Ascending aorta (tissue), 2 donors: ENCODE measurements around the gene ZBP1. TPM values are rescaled to one million over a fixed set of nuclear protein-coding genes. Genes with fewer than 3 reads are reported as not detected.

Source experiments
- DNase-seq, 2 donors: peaks; one replicate each; pipeline ENCODE4 v3.0.0-alpha.2; 2019; ENCODE audit warnings: low spot score in 2 of 2
- H3K27ac ChIP-seq, 2 donors: fragments of 200-600 bp; sonication (generic); one replicate each; pipeline ENCODE4 v1.5.1; 2016 to 2017; ENCODE audit warnings: mild to moderate bottlenecking in 1 of 2
- H3K27me3 ChIP-seq: fragments of 200-600 bp; sonication (generic); one replicate; pipeline ENCODE4 v1.5.1; 2017
- H3K36me3 ChIP-seq, 2 donors: fragments of 200-600 bp; sonication (generic); one replicate each; pipeline ENCODE4 v1.5.1; 2016
- H3K4me1 ChIP-seq, 2 donors: fragments of 200-600 bp; sonication (generic); one replicate each; pipeline ENCODE4 v1.5.1; 2016 to 2017; ENCODE audit warnings: mild to moderate bottlenecking in 1 of 2
- H3K4me3 ChIP-seq, 2 donors: fragments of 200-600 bp; sonication (generic); one replicate each; pipeline ENCODE4 v1.5.1; 2016 to 2017; ENCODE audit warnings: mild to moderate bottlenecking in 1 of 2
- H3K9me3 ChIP-seq, 2 donors: fragments of 200-600 bp; sonication (generic); one replicate each; pipeline ENCODE4 v1.5.1; 2016
- CTCF ChIP-seq, 3 experiments: fragments of 200-600 bp in 2 of 3; fragments of 450-650 bp in 1 of 3; sonication (generic) in 2 of 3; IDR thresholded peaks; one replicate each; pipeline ENCODE4 v1.5.1; 2016 to 2019; ENCODE audit warnings: antibody characterized with exemption in 3 of 3, mild to moderate bottlenecking in 1 of 3, moderate library complexity in 1 of 3
- intact Hi-C: fragments of 100-400 bp; cut with DNase I; formaldehyde crosslinking; loops from one replicate; pipeline ENCODE4 v1.15.1; 2023
- total RNA-seq: library from RNA; depleted of rRNA; stranded (reverse); fragments of >200 nt; gene quantifications from one replicate; pipeline ENCODE4 v1.1.0, GENCODE V29; 2016

The ZBP1 gene
- total RNA-seq, 1 donor from 2014 or later, result not detected

GRCh38 chr20:57582432-57583288 is 37.6 kb downstream of the ZBP1 start:
- peak overlapping the region; percentile 45 to 47 for H3K4me3 ChIP-seq
- intact Hi-C loops, result loop anchor here (2.0 to 5.0 kb wide), 2 partner anchors 190 to 806 kb away; partner anchors contain the start of genes RBM38 and VAPB
- peak; percentile 31 to 87 for DNase-seq
- no peaks in the 10 kb centered on the region for H3K36me3 ChIP-seq
- no peaks in the 10 kb centered on the region for H3K27me3 ChIP-seq
- H3K27ac ChIP-seq, result peak overlapping the region; percentile 82 to 83
- peaks cover 0 to 23% of the 10 kb centered on the region in 2 donors for H3K4me1 ChIP-seq
- peak; percentile 6 to 47 (median 43) for TF ChIP-seq CTCF (IDR thresholded peaks at IDR 0.05)
- H3K9me3 ChIP-seq, result no peaks in the 10 kb centered on the region

DNA sequence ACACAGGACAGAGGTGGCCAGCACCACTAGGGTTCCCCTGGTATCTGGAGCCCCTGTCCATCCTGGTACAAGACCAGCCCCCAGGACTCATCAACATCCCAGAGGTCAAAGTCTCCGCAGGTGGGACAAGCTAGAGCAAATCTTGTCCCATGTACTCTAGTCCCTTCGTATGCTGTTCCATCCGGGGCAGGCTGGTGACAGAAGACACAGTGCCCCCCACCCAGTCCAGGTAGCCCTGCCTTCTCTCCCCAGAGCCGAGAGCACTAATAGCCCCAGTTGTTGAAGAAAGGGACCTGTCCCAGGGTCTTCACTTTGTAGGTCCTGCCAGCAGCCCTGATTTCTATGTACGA is 38.2 kb downstream of the ZBP1 start:
- Histone ChIP-seq H3K4me1 (peaks cover 0 to 23% of the 10 kb centered on the region in 2 donors), H3K27ac (peak overlapping the region; percentile 82 to 83), H3K9me3 (no peaks in the 10 kb centered on the region), H3K36me3 (no peaks in the 10 kb centered on the region), H3K4me3 (peak overlapping the region in 1 of 2 donors; percentile 47), H3K27me3 (no peaks in the 10 kb centered on the region)
- intact Hi-C loops, result loop anchor here (2.0 to 5.0 kb wide), 2 partner anchors 190 to 807 kb away; partner anchors contain the start of genes RBM38 and VAPB
- no peak for DNase-seq
- TF ChIP-seq CTCF (IDR thresholded peaks at IDR 0.05), result peak in 1 of 3 experiments; percentile 2

- Histone ChIP-seq H3K9me3 (no peaks in the 10 kb centered on the region), H3K4me1 (peaks cover 0 to 23% of the 10 kb centered on the region in 2 donors), H3K27ac (peak overlapping the region; percentile 82 to 83), H3K36me3 (no peaks in the 10 kb centered on the region), H3K4me3 (no peak overlapping the region), H3K27me3 (no peaks in the 10 kb centered on the region)
- no peak for DNase-seq
- intact Hi-C loops, result loop anchor here (2.0 to 5.0 kb wide), 2 partner anchors 189 to 807 kb away; partner anchors contain the start of genes RBM38 and VAPB
- TF ChIP-seq CTCF (IDR thresholded peaks at IDR 0.05), result no peak
Measured at GRCh38 chr20:57581202-57582028, 38.8 kb downstream of the ZBP1 start.

- peak overlapping the region in 1 of 2 donors; percentile 83 for H3K27ac ChIP-seq
- H3K4me3 ChIP-seq, result no peak overlapping the region
- intact Hi-C loops, result loop anchor here (5.0 kb wide), 1 partner anchor 188 kb away; the partner anchor contains the start of gene RBM38
- TF ChIP-seq CTCF (IDR thresholded peaks at IDR 0.05), result no peak
- no peak for DNase-seq
- H3K4me1 ChIP-seq, result peaks cover 0 to 23% of the 10 kb centered on the region in 2 donors
- no peaks in the 10 kb centered on the region for H3K36me3 ChIP-seq
- H3K27me3 ChIP-seq, result no peaks in the 10 kb centered on the region
- H3K9me3 ChIP-seq, result no peaks in the 10 kb centered on the region
Measured at GRCh38 chr20:57580478-57581201, 39.6 kb downstream of the ZBP1 start.

DNA sequence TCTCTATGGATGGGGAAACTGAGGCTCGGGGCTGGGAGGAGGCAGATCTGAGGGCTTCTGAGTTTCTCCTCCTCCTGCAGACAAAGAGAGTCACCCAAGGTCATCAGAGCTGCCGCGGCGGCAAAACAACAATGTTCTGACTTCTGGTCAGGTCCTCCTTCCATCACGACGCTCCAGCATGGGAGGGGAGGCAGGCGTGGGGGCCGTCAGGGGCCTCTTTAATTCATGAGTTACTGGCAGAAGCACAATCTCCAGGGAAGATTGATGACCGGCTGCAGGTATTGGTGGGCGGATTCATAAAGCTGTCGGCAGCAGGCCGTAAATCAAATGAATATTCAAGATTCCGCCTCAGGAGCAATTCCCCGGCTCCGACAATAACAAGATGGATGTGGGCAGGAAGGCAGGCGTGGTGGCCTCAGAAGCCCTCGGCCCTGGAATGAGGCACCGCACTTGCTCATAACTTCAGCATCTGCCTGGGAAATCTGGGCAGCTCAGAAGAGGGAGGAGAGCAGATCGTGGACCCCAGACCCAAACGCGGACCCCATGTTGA is 40.3 kb downstream of the ZBP1 start:
- DNase-seq, result no peak
- H3K4me3 ChIP-seq, result no peak overlapping the region
- H3K27ac ChIP-seq, result no peak overlapping the region
- peaks cover 0 to 23% of the 10 kb centered on the region in 2 donors for H3K4me1 ChIP-seq
- TF ChIP-seq CTCF (IDR thresholded peaks at IDR 0.05), result no peak
- H3K36me3 ChIP-seq, result no peaks in the 10 kb centered on the region
- intact Hi-C loops, result loop anchor here (5.0 kb wide), 1 partner anchor 188 kb away; the partner anchor contains the start of gene RBM38
- no peaks in the 10 kb centered on the region for H3K27me3 ChIP-seq
- no peaks in the 10 kb centered on the region for H3K9me3 ChIP-seq
